Adipose tissue (tissue), 3 donors: Measurements from ENCODE around the gene PRR33. TPM values are rescaled to one million over a fixed set of nuclear protein-coding genes. Genes with fewer than 3 reads are reported as not detected.

Experiments
- H3K27ac ChIP-seq: one replicate; pipeline ENCODE4 v1.5.1; 2013; ENCODE audit warnings: low read depth, low read length
- WGBS, 3 donors: extraction: QIAGEN DNeasy Blood & Tissue Kit; methylation state at CpG; one replicate each; pipeline ENCODE4 v1.1.7; 2013; 5-methylcytosine and 5-hydroxymethylcytosine counted together
- polyA plus RNA-seq, 3 donors: library from polyadenylated mRNA; stranded (reverse); fragments of 200-250 nt; gene quantifications; one replicate each; pipeline ENCODE4 v1.2.3, GENCODE V29; 2013
- donor health status: healthy with polysubstance abuse.
- donor health status: Bipolar disorder and iron deficiency.
- donor health status: healthy.

PRR33 gene
- polyA plus RNA-seq, 3 donors, result 0.03 to 0.12 (median 0.11) TPM

DNA sequence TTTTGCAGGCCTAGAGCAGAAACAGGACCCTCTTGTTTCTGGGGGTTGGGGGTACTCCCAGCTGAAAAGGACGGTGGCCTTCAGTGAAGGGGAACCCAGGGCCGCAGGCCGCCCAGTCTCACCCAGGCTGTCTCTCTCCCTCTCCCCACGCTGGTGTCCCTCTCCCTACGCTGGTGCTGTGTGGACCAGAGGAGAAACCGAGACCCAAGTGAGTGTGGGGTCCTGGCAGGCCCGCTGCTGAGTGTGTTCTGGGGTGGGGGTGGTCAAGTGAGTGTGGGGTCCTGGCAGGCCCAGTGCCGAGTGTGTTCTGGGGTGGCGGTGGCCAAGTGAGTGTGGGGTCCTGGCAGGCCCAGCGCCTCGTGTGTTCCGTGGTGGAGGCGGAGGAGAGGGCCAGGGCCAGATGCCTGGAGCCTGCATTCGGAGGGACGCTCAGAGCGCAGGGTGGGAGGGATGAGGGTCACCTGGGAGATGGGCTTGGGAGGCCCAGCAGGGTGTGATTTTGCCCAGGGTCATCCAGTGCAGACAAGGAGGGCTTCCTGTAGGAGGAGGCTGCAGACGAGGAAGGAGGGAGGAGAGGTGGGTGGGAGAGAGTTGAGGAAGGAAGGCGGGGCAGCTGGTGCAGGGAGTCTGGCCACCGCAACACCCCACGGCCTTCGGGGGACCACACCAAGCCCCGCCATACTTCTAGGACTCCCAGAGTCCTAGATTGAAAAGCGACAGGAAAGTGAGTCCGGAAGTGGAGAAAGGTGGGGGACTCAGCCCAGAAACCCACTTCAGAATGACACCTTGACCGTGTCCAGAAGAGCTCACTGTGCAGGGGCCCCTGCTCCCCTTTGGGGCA, 38.1 kb upstream of the PRR33 start:
- H3K27ac ChIP-seq, result no peak overlapping the region
- WGBS, 3 donors, result 81 to 86% (median 82%) methylated on average over 23 to 25 of the region's 25 CpGs

DNA sequence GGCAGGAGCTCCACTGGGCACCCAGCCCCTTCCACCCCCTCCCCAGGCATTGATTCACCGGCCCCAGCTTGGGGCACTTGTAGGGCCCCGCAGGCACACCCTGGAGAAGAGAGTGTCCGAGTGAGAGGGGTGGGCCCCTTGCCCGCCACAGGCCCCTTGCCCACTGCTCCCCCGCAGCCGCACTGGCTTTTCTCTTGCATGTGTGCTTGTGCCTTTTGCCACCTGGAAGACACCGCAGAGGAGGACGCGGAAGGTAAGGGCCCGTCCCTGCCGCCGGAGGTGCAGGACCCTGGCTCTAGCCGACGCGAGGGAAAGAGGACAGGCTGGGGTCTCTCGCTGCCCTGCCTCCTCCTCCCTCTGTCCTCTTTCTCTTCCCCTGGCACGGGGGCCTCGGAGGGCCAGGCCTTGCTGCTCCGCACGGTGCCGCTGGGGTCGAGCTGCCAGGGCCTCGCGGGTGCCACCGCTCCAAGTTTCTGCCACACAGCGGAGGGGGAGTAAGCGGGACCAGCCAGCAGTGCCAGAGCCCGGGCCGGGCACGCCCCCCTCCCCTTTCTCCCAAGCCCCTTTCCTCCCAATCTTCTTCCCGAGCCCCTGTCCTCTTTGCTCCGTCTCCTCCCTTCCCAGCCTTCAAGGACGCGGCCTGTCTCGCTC, 37.3 kb upstream of the PRR33 start:
- WGBS, 3 donors, result 90 to 91% (median 90%) methylated on average over 31 to 35 of the region's 35 CpGs
- no peak overlapping the region for H3K27ac ChIP-seq

GRCh38 chr11:1928470-1928890, 36.8 kb upstream of the PRR33 start:
- 75 to 79% (median 77%) methylated on average over 12 to 13 of the region's 13 CpGs for WGBS, 3 donors
- no peak overlapping the region for H3K27ac ChIP-seq

DNA sequence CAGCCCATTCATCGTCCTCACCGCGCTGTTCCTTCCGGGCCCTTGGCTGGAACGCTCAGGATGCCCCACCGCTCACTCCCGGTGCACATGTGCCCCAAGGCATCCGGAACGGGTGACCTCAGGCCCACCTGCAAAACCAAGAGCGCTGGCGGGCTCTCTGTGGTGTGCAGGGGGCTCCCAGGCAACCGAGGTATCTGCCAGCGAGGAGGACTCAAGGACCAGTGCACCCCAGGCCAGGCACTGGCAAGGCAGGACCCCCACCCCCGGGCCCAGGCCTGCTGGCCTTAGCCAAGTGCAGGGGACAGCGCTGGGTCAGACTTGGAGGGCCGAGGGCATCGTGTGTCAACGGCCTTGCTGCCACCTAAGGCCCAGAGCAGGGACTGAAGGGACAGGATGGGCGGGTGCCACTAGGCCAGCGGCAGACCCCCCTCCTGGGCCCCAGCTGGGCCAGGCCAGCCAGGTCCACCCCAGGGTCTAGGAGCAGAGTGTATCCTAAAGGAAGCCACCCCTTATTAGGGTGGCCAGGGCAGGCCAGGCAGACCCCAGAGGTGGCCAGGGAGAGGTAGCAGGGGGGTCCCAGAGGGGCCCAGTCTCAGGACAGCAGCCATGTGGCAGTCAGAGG, 36.3 kb upstream of the PRR33 start:
- 67 to 87% (median 68%) methylated on average over 19 to 20 of the region's 20 CpGs for WGBS, 3 donors
- H3K27ac ChIP-seq, result no peak overlapping the region

GRCh38 chr11:1927026-1927847, 35.5 kb upstream of the PRR33 start:
- no peak overlapping the region for H3K27ac ChIP-seq
- 46 to 75% (median 49%) methylated on average over 23 to 28 of the region's 28 CpGs for WGBS, 3 donors

GRCh38 chr11:1926156-1927025, 34.7 kb upstream of the PRR33 start:
- H3K27ac ChIP-seq, result no peak overlapping the region
- WGBS, 3 donors, result 79 to 86% (median 84%) methylated on average over 39 to 41 of the region's 41 CpGs

GRCh38 chr11:1925373-1926155, 33.9 kb upstream of the PRR33 start:
- 87 to 92% (median 91%) methylated on average over 18 to 23 of the region's 23 CpGs for WGBS, 3 donors
- H3K27ac ChIP-seq, result no peak overlapping the region

DNA sequence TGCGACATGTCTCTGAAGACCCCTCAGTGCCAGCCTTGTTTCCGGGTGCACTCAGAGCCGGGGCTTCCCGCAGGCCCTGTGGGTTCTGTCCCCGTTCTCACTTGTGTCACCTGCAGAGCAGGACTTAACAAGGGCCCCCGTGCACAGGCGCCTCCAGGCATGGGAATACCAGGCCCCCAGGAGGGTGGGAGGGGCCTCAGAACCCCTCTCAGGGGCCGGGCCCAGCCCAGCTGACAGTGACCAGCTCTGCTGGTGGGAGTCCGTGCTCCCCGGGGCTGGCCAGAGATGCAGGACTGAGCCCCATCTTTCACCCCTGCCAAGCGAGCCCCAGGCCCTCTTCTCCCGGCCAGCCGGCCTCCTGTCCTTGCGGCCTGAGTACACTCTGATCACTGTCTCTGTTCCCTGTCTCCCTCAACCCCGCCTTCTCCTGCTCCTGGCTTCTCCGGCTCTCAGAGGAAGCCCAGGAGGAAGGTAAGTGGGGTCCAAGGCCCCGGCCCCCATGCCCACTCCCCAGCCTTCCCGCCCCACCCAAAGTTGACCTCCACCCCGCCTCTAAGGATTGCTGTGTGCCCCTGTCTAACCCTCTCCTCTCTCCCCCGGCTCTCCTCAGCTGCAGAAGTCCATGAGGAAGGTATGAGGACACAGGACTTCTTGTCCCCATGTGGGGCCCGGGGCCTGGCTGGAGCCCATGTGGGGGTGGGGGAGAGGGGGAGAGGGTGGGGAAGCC, 33.1 kb upstream of the PRR33 start:
- H3K27ac ChIP-seq, result peak overlapping the region; percentile 39
- 84 to 88% (median 84%) methylated on average over 19 to 21 of the region's 21 CpGs for WGBS, 3 donors

DNA sequence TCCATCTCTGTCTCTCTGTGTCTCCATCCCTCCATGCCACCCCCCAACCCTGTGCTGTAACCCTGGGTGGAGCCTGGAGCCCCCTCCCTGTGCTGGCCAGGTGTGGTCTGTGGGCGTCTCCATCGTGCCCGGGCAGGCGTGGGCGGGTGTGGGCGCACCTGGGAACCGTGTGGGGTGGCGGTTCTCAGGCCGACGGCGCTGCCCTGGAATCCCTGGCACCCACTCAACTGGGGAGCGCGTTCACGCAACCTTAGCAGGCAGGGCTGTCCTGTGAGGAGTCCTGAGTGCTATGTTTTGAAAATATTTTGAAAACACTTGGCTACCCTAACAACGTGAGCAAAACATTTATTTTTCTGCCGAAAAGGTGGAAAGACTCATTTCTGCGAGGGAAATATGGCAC, 32.5 kb upstream of the PRR33 start:
- no peak overlapping the region for H3K27ac ChIP-seq
- WGBS, 3 donors, result 75 to 76% (median 75%) methylated on average over 17 of the region's 17 CpGs

DNA sequence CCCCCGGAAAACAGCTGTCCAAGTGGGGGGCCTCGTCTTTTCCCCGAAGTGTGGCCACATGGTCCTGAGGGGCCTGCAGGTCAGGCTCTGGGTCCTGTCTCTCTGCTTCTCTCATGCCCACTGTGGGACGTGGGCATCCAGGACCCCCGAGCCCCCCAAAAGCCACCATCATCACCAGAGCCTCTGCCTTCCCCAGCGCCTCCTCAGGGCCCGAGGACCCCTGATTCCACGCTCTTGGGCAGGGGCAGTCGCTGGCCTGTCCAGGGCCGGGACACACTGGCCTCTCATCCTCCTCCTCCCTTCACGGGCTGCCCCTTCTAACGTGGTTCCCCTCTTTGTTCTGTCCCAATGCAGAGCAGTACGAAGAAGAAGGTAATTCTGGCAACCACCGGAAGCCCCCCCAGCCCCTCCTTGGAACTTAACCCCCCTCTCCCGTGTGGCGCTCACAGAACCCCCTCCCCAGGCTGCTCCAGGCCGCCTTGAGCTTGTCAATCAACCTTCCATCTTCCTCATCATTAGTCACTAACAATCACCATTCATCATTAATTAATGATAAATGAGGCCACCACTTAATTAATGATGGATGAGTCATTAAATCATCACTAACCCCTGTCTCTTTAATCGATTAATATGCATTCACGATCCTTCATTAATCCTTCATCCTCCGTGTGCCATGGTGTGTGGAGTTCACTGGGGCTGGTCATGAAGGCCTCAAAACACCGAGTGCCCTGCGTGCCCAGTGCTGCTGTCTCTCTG, 31.7 kb upstream of the PRR33 start:
- H3K27ac ChIP-seq, result no peak overlapping the region
- 83 to 92% (median 88%) methylated on average over 22 of the region's 22 CpGs for WGBS, 3 donors

DNA sequence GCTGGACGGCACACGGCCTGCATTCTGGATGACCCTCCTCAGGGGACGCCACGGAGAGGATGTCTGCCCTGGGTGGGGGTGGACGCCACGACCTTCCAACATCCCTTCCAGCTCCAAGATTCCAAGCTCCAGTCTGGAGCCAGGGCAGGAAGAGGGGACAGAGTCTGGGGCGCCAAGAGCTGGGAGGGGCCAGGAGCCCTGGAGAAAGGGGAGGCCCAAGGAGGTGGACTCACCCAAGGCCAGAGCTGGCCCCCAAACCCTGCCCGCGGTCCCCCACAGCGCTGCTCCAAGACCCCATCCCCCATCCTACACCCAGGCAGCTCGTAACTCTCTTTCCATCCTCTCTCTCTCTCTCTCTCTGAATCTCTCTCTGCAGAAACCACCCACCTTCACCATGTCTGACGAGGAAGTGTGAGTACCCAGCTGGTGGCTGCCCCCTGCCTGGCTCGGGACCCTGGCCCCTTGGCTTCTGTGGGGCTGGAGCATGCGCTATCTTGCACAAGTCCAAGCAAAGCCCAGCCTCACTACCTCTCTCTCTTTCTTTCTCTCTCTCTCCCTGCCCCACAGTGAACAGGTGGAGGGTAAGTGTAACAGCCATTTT, 30.9 kb upstream of the PRR33 start:
- WGBS, 3 donors, result 40 to 62% (median 44%) methylated on average over 14 of the region's 14 CpGs
- no peak overlapping the region for H3K27ac ChIP-seq

GRCh38 chr11:1921574-1922141, 30.0 kb upstream of the PRR33 start:
- peak overlapping the region; percentile 6 for H3K27ac ChIP-seq
- 40 to 63% (median 44%) methylated on average over 18 of the region's 18 CpGs for WGBS, 3 donors

GRCh38 chr11:1920909-1921573, 29.3 kb upstream of the PRR33 start:
- 62 to 73% (median 71%) methylated on average over 20 to 21 of the region's 21 CpGs for WGBS, 3 donors
- H3K27ac ChIP-seq, result peak overlapping the region; percentile 43

DNA sequence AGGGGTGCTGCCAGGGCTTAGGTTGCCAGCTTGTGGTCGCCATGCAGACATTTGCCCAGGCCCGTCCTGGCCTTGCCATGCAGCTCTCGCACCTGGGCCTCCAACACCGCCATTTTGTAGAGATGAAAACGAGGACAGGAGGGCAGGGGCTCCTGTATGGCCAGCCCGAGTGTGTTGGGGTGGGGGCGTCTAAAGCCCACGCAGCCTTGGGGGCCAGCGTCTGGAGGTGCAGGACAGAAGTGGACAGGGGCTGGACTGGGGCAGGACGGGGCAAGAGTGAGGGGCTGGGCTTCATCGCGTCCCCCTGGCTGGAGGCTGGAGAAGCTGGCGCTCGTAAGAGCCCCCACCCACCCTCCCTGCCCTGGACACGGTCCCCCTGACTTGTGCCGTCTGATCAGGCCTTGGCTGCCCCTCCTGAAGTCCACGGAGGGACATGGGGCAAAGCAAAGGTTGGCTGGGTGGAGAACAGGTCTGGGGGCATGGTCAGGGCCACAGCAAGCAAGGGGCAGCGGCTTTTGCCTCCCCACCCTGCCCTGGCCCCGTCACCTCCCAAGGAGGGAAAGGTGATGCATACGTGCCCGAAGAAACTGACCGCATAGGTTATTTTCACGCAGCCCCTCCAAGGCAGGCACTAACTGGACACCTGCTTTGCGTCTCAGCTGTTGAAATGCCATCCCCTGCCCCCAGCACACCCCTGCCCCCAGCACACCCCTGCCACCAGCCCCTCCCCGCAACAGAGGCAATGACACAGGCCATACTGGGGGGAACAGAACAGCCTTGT, 28.6 kb upstream of the PRR33 start:
- no peak overlapping the region for H3K27ac ChIP-seq
- 88 to 96% (median 89%) methylated on average over 24 to 25 of the region's 25 CpGs for WGBS, 3 donors
